OCI-LY1 (cell line): ENCODE results near the gene SPACA6.

Experiments
- EZH2 ChIP-seq: fragments of 200-600 bp; sonication (generic), shearing (Covaris generic); IDR thresholded peaks from 2 replicates; pipeline ENCODE4 v1.8.0; 2017; ENCODE audit warnings: borderline replicate concordance, mixed run types, mild to moderate bottlenecking, antibody characterized with exemption, low read length, moderate library complexity, mixed read lengths
- TF ChIP-seq, protein P1 (sequence below): fragments of 200-600 bp; sonication (generic), shearing (Covaris generic); IDR thresholded peaks from 2 replicates; pipeline ENCODE4 v1.5.1; 2017; ENCODE audit warnings: mild to moderate bottlenecking, antibody characterized with exemption, low read length, moderate library complexity, mixed read lengths

DNA sequence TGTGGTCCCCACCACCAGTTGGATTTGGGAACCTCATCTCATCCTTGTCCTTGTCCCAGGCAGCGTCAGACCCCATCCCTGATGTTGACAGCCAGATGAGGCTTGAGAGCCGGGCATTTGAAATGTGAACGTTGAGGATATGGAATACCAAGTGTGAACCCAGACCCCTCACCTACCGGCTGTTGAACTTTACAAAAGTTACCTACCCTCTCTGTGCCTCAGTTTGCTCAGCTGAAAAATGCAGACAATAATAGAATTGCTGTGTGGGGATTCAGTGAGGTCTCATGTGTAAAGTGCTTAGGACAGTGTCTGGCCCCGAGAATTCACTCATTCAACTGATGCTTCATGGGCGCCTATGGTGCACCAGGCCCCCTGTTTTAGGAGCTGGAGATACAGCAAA is 45.8 kb upstream of the SPACA6 start:
- TF ChIP-seq, protein P1, sequence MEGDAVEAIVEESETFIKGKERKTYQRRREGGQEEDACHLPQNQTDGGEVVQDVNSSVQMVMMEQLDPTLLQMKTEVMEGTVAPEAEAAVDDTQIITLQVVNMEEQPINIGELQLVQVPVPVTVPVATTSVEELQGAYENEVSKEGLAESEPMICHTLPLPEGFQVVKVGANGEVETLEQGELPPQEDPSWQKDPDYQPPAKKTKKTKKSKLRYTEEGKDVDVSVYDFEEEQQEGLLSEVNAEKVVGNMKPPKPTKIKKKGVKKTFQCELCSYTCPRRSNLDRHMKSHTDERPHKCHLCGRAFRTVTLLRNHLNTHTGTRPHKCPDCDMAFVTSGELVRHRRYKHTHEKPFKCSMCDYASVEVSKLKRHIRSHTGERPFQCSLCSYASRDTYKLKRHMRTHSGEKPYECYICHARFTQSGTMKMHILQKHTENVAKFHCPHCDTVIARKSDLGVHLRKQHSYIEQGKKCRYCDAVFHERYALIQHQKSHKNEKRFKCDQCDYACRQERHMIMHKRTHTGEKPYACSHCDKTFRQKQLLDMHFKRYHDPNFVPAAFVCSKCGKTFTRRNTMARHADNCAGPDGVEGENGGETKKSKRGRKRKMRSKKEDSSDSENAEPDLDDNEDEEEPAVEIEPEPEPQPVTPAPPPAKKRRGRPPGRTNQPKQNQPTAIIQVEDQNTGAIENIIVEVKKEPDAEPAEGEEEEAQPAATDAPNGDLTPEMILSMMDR: no peak
- TF ChIP-seq EZH2: no peak
